Measurements from ENCODE around the gene MTA1.
A peak's percentile ranks its signal among the peaks of the same experiment; 100 is the strongest.

MTA1 gene

GRCh38 chr14:105446971-105447370 is 27.3 kb downstream of the MTA1 start:
- DNase-seq: no peak

- DNase-seq: no peak
Measured at GRCh38 chr14:105447651-105448640, 28.3 kb downstream of the MTA1 start.

- peak; percentile 29 for DNase-seq
Measured at GRCh38 chr14:105448706-105449111, 29.1 kb downstream of the MTA1 start.

- no peak for DNase-seq
Measured at GRCh38 chr14:105449276-105450122, 29.9 kb downstream of the MTA1 start.

- DNase-seq: no peak
Measured at GRCh38 chr14:105450123-105450505, 30.5 kb downstream of the MTA1 start.

GRCh38 chr14:105450864-105451720 is 31.5 kb downstream of the MTA1 start:
- no peak for DNase-seq

GRCh38 chr14:105452963-105453362 is 33.3 kb downstream of the MTA1 start:
- no peak for DNase-seq

- no peak for DNase-seq
Measured at GRCh38 chr14:105453847-105454246, 34.2 kb downstream of the MTA1 start.

- no peak for DNase-seq
Measured at GRCh38 chr14:105455086-105455640, 35.5 kb downstream of the MTA1 start.

- no peak for DNase-seq
Measured at GRCh38 chr14:105455766-105456660, 36.4 kb downstream of the MTA1 start.

- DNase-seq: no peak
Measured at GRCh38 chr14:105456736-105457617, 37.4 kb downstream of the MTA1 start.

- no peak for DNase-seq
Measured at GRCh38 chr14:105458010-105458409, 38.4 kb downstream of the MTA1 start.

GRCh38 chr14:105458571-105458970 is 38.9 kb downstream of the MTA1 start:
- DNase-seq: no peak

GRCh38 chr14:105460116-105460515 is 40.5 kb downstream of the MTA1 start:
- no peak for DNase-seq

- no peak for DNase-seq
Measured at GRCh38 chr14:105460616-105461015, 41.0 kb downstream of the MTA1 start.

- no peak for DNase-seq
Measured at GRCh38 chr14:105461903-105462302, 42.3 kb downstream of the MTA1 start.

- no peak for DNase-seq
Measured at GRCh38 chr14:105464501-105464900, 44.9 kb downstream of the MTA1 start.

GRCh38 chr14:105465209-105466031 is 45.8 kb downstream of the MTA1 start:
- peak; percentile 40 for DNase-seq

GRCh38 chr14:105466531-105467248 is 47.1 kb downstream of the MTA1 start:
- no peak for DNase-seq
